Left renal pelvis (tissue), 4 donors: Measurements from ENCODE around the gene WNT9A. TPM values are rescaled to one million over a fixed set of nuclear protein-coding genes. Genes with fewer than 3 reads are reported as not detected.

Experiments used
- polyA plus RNA-seq, 4 donors: library from polyadenylated mRNA; unstranded; fragments of 120-200 nt; gene quantifications; one replicate each; pipeline ENCODE4 v1.2.1, GENCODE V29; 2013; ENCODE audit not compliant: insufficient read length in 4 of 4

The WNT9A gene
- polyA plus RNA-seq, 4 donors = 1.1 to 9.3 (median 1.8) TPM

Other genes with a start within 250 kb of the WNT9A start
- gene JMJD4, start 212.6 kb downstream of the WNT9A start, polyA plus RNA-seq = 10 to 100 TPM; 14.3 to 17.1 (median 16.0) TPM
- gene SNAP47, start 212.5 kb downstream of the WNT9A start, polyA plus RNA-seq = 10 to 100 TPM; 30.3 to 45.0 (median 43.2) TPM
- gene PRSS38, start 132.3 kb downstream of the WNT9A start, polyA plus RNA-seq = not detected
- under 1 TPM in 3 of 4 donors, not detected in 1; 0.09 to 0.16 (median 0.12) TPM for gene WNT3A, start 59.1 kb upstream of the WNT9A start, polyA plus RNA-seq
- gene ARF1, start 134.8 kb upstream of the WNT9A start, polyA plus RNA-seq = 100 to 1,000 TPM; 322 to 353 (median 340) TPM
- 10 to 100 TPM; 11.5 to 26.3 (median 13.9) TPM for gene C1orf35, start 155.4 kb upstream of the WNT9A start, polyA plus RNA-seq
- 10 to 100 TPM; 35.2 to 56.0 (median 39.1) TPM for gene MRPL55, start 161.4 kb upstream of the WNT9A start, polyA plus RNA-seq
- 100 to 1,000 TPM; 106 to 149 (median 120) TPM for gene GUK1, start 192.3 kb upstream of the WNT9A start, polyA plus RNA-seq
- gene GJC2, start 202.0 kb upstream of the WNT9A start, polyA plus RNA-seq = 1 to 10 TPM in 2 of 4 donors, under 1 TPM in 2; 0.57 to 2.2 (median 0.97) TPM
- gene IBA57, start 217.9 kb upstream of the WNT9A start, polyA plus RNA-seq = 1 to 10 TPM; 3.9 to 7.0 (median 4.5) TPM